ENCODE measurements around the gene DEPDC1B. TPM values are rescaled to one million over a fixed set of nuclear protein-coding genes. Genes with fewer than 3 reads are reported as not detected.

The DEPDC1B gene
- total RNA-seq, 6 experiments from 2014 or later, result 0.15 to 0.98 (median 0.47) TPM; not detected in 1

DNA sequence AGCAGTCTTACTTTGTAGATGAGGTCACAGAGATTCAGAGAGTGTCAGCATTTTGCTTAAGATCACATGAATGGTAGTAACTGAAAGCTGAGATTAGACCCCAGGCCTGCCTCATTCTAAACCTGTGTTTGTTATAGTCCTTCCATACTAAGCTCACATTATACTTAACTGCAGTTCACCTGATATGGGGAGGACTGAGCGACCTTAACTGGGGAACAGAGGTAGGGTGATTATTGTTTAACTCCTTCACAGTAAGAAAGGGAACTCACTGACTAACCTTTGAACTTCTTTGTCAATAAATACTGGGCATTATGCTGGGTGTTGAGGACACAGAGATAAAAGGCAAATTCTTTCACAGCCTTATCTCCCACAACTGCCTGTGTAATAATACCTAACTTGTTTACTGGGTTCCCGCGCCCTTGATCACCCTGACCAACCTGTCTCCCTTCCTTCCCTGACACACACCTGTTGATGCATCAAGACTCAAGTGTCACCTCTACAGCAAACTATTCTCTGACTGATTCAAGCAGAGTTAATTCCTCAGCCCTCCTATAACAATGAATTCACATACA lies 27.2 kb downstream of the DEPDC1B start:
- DNase-seq (no peak), ATAC-seq (peak; percentile 76 to 83 (median 76))
- Histone ChIP-seq H3K27me3 (no peaks in the 10 kb centered on the region), H3K9me3 (no peaks in the 10 kb centered on the region), H3K27ac (peak overlapping the region in 1 of 3 donors; percentile 68), H3K4me3 (no peak overlapping the region), H3K4me1 (peaks cover 0 to 38% (median 9%) of the 10 kb centered on the region in 4 donors), H3K36me3 (no peaks in the 10 kb centered on the region)
- 7% methylated on average over 3 of the region's 3 CpGs for WGBS (ENCODE audit: insufficient coverage, low coverage, low lambda C conversion rate, missing lambda C conversion rate)
- TF ChIP-seq, protein P1, sequence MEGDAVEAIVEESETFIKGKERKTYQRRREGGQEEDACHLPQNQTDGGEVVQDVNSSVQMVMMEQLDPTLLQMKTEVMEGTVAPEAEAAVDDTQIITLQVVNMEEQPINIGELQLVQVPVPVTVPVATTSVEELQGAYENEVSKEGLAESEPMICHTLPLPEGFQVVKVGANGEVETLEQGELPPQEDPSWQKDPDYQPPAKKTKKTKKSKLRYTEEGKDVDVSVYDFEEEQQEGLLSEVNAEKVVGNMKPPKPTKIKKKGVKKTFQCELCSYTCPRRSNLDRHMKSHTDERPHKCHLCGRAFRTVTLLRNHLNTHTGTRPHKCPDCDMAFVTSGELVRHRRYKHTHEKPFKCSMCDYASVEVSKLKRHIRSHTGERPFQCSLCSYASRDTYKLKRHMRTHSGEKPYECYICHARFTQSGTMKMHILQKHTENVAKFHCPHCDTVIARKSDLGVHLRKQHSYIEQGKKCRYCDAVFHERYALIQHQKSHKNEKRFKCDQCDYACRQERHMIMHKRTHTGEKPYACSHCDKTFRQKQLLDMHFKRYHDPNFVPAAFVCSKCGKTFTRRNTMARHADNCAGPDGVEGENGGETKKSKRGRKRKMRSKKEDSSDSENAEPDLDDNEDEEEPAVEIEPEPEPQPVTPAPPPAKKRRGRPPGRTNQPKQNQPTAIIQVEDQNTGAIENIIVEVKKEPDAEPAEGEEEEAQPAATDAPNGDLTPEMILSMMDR (IDR thresholded peaks at IDR 0.05), result no peak
- TF ChIP-seq POLR2A (IDR thresholded peaks at IDR 0.05), result no peak
- intact Hi-C loops (cut with DNase I), result no loop called here

DNA sequence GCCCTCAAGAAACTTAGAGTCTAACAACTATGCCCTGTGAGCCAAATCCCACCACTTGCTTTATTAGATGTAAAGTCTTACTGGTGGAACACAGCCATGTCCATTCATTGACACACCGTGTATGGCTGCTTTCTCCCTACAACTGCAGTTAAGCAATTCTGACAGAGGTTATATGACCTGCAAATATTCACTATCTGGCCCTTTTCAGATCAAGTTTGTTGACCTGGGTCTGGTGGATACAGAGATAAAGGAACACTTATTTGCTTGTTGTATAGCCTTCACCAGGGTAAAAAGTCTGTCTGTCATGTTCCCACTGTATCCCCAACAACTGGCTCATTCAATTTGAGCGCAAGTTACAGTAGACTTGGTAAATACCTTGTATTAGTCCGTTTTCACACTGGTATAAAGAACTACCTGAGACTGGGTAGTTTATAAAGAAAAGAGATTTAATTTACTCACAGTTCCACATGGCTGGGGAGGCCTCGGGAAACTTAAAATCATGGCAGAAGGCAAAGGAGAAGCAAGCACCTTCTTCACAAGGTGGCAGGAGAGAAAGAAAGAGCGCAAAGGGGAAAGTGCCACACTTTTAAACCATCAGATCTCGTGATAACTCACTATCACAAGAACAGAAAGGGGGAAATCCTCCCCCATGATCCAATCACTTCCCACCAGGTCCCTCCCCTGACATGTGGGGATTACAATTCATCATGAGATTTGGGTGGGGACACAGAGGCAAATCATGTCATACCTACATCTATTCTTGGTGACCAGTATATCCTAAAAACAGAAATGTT lies 27.9 kb downstream of the DEPDC1B start:
- intact Hi-C loops (cut with DNase I), result no loop called here
- TF ChIP-seq, protein P1 (IDR thresholded peaks at IDR 0.05), result no peak
- no peak for TF ChIP-seq POLR2A (IDR thresholded peaks at IDR 0.05)

DNA sequence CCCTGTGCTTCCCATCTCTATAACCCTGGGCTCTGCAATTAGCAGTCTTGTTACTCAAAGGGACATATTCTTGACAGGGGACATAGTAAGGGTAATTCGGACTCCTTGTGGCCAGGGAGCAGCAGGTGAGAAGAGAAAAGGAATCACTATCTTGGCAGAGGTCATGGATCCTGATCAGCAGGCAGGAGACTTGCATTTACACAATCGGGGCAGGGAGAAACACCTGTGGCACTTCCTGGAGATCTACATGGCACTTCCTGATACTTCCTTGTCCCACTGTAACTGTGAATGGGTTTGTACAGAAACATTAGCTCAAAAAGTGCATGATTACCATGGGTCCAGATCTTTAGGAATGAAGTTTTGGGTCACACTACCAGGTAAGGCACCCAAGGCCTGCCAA lies 29.2 kb downstream of the DEPDC1B start:
- no peak for TF ChIP-seq POLR2A (IDR thresholded peaks at IDR 0.05)
- TF ChIP-seq, protein P1 (IDR thresholded peaks at IDR 0.05), result no peak
- ATAC-seq (no peak), DNase-seq (no peak)
- H3K27me3 ChIP-seq, result no peaks in the 10 kb centered on the region
- 80% methylated on average over 1 of the region's 2 CpGs for WGBS (ENCODE audit: insufficient coverage, low coverage, low lambda C conversion rate, missing lambda C conversion rate)
- peaks cover 0 to 38% (median 9%) of the 10 kb centered on the region in 4 donors for H3K4me1 ChIP-seq
- H3K9me3 ChIP-seq, result no peaks in the 10 kb centered on the region
- intact Hi-C loops (cut with DNase I), result no loop called here
- H3K36me3 ChIP-seq, result no peaks in the 10 kb centered on the region
- no peak overlapping the region for H3K27ac ChIP-seq
- no peak overlapping the region for H3K4me3 ChIP-seq

More for the DNA sequence above, 27.9 kb downstream of the DEPDC1B start:
- H3K4me1 ChIP-seq, result peaks cover 0 to 38% (median 9%) of the 10 kb centered on the region in 4 donors
- H3K9me3 ChIP-seq, result no peaks in the 10 kb centered on the region
- H3K27ac ChIP-seq, result peak overlapping the region in 2 of 3 donors; percentile 22 to 68
- no peak overlapping the region for H3K4me3 ChIP-seq
- H3K36me3 ChIP-seq, result no peaks in the 10 kb centered on the region
- no peaks in the 10 kb centered on the region for H3K27me3 ChIP-seq
- DNase-seq (no peak), ATAC-seq (peak; percentile 83 to 90 (median 86))
- WGBS (ENCODE audit: insufficient coverage, low coverage, low lambda C conversion rate, missing lambda C conversion rate), result 49% methylated on average over 6 of the region's 6 CpGs

DNA sequence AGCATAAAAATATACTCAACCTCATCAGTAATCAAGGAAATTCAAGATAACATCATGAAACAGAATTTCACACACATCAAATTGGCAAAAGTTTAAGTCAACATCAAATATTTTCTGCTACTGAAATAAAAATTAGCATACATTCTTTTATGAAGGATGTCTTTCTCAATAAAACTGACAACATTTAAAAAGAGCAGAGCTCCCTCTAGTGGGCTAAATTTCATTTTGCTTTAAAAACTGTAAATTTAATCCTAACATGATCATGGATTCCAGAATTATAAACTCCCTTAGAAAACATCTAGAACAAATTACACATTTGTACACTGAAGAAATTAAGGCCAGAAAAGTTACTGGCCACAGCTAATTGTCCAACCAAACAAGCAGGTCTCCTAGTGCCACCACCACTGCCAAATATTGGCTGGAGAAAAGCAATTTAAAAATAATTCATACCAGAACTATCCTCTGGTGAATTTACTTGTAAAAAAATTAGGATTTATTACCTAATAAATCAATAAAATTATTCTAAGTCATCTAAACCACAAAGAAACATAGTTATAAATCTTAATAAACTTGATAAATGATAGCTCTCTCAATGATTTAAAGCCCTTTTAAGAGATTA lies 31.2 kb downstream of the DEPDC1B start:
- peaks cover 0 to 32% (median 7%) of the 10 kb centered on the region in 4 donors for H3K4me1 ChIP-seq
- H3K36me3 ChIP-seq, result no peaks in the 10 kb centered on the region
- intact Hi-C loops (cut with DNase I), result no loop called here
- ATAC-seq (no peak), DNase-seq (no peak)
- H3K27me3 ChIP-seq, result no peaks in the 10 kb centered on the region
- no peak for TF ChIP-seq POLR2A (IDR thresholded peaks at IDR 0.05)
- TF ChIP-seq, protein P1 (IDR thresholded peaks at IDR 0.05), result peak; percentile 44 to 68 (median 66)
- H3K4me3 ChIP-seq, result no peak overlapping the region
- no peaks in the 10 kb centered on the region for H3K9me3 ChIP-seq
- H3K27ac ChIP-seq, result no peak overlapping the region
